Cardiac muscle cell (in vitro differentiated cells and primary cell): Measurements from ENCODE around the gene CALN1. TPM values are rescaled to one million over a fixed set of nuclear protein-coding genes. Genes with fewer than 3 reads are reported as not detected.

Experiments used
- DNase-seq, 2 donors: peaks; one replicate each; pipeline versions ENCODE4 v3.0.0 to v3.0.0-alpha.2; 2010 to 2017; ENCODE audit warnings: low read depth in 1 of 2, low spot score in 1 of 2
- H3K27ac ChIP-seq: fragments of 200-600 bp; sonication (generic); 2 replicates; pipeline ENCODE4 v1.5.1; 2016
- H3K27me3 ChIP-seq: fragments of 200-600 bp; sonication (generic); 2 replicates; pipeline ENCODE4 v1.6.0; 2016; ENCODE audit warnings: control low read depth
- H3K36me3 ChIP-seq: fragments of 200-600 bp; sonication (generic); 2 replicates; pipeline ENCODE4 v1.5.1; 2016; ENCODE audit warnings: control low read depth
- H3K4me1 ChIP-seq: fragments of 200-600 bp; sonication (generic); 2 replicates; pipeline ENCODE4 v1.8.1; 2017; ENCODE audit warnings: low read depth, mild to moderate bottlenecking, mixed run types
- H3K4me3 ChIP-seq: fragments of 200-600 bp; sonication (generic); 2 replicates; pipeline ENCODE4 v1.5.1; 2016; ENCODE audit warnings: mild to moderate bottlenecking
- H3K9me3 ChIP-seq: fragments of 200-600 bp; sonication (generic); 2 replicates; pipeline ENCODE4 v1.5.1; 2017; ENCODE audit warnings: low read depth, mild to moderate bottlenecking, control low read depth
- polyA plus RNA-seq: library from polyadenylated mRNA; unstranded; fragments of >200 nt; fragmentation: Nextera tagmentation; extraction: Ambion mirVana; gene quantifications from 2 replicates; pipeline ENCODE4 v1.2.1, GENCODE V29; 2016
- total RNA-seq: library from RNA; depleted of rRNA; stranded (reverse); fragments of >200 nt; gene quantifications from 2 replicates; pipeline ENCODE4 v1.2.3, GENCODE V29; 2016
- TF ChIP-seq, protein P1 (sequence below): IDR thresholded peaks from 2 replicates; pipeline ENCODE4 v1.5.1; 2012; ENCODE audit warnings: low read depth, mild to moderate bottlenecking, low read length

The CALN1 gene
- total and polyA plus RNA-seq, 2 experiments from 2014 or later = 0.03 to 0.18 TPM

DNA sequence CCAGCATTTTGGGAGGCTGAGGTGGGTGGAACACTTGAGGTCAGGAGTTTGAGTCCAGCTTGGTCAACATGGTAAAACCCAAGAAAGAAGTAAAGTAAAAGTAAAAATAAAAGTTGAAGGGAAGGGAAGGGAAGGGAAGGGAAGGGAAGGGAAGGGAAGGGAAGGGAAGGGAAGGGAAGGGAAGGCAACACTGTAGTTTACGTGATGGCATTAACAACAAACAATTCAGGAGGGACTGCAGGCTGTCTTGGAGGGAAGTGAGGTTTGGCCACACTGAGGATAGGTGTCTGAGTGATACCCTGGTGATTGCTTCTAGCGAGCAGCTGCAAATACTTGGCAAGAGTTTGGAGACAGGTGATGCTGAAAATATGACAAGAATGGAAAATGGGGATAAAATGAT, 298.0 kb downstream of the CALN1 start:
- TF ChIP-seq, protein P1, sequence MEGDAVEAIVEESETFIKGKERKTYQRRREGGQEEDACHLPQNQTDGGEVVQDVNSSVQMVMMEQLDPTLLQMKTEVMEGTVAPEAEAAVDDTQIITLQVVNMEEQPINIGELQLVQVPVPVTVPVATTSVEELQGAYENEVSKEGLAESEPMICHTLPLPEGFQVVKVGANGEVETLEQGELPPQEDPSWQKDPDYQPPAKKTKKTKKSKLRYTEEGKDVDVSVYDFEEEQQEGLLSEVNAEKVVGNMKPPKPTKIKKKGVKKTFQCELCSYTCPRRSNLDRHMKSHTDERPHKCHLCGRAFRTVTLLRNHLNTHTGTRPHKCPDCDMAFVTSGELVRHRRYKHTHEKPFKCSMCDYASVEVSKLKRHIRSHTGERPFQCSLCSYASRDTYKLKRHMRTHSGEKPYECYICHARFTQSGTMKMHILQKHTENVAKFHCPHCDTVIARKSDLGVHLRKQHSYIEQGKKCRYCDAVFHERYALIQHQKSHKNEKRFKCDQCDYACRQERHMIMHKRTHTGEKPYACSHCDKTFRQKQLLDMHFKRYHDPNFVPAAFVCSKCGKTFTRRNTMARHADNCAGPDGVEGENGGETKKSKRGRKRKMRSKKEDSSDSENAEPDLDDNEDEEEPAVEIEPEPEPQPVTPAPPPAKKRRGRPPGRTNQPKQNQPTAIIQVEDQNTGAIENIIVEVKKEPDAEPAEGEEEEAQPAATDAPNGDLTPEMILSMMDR = no peak
- H3K4me3 ChIP-seq = no peak overlapping the region
- no peaks in the 10 kb centered on the region for H3K27me3 ChIP-seq
- H3K27ac ChIP-seq = no peak overlapping the region
- no peaks in the 10 kb centered on the region for H3K36me3 ChIP-seq
- no peaks in the 10 kb centered on the region for H3K4me1 ChIP-seq
- no peaks in the 10 kb centered on the region for H3K9me3 ChIP-seq
- DNase-seq = no peak

DNA sequence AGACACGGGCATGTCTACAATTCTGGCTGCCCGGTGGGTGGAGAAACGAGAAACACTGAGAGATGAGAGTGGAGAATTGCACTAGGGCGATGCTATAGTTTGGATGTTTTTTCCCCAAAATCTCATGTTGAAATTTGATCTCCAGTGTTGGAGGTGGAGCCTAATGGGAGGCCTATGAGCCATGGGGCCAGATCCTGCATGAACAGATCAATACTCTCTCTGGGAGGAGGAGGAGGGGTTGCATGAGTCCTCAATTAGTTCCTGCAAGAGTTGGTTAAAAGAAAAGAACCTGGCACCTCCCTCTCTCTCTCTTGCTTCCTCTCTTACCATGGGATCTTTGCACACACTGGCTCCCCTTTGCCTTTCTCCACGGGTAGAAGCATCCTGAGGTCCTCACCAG, 299.1 kb downstream of the CALN1 start:
- H3K27ac ChIP-seq = no peak overlapping the region
- H3K9me3 ChIP-seq = no peaks in the 10 kb centered on the region
- TF ChIP-seq, protein P1 = no peak
- H3K4me1 ChIP-seq = no peaks in the 10 kb centered on the region
- H3K4me3 ChIP-seq = no peak overlapping the region
- H3K27me3 ChIP-seq = no peaks in the 10 kb centered on the region
- DNase-seq = no peak
- H3K36me3 ChIP-seq = no peaks in the 10 kb centered on the region

DNA sequence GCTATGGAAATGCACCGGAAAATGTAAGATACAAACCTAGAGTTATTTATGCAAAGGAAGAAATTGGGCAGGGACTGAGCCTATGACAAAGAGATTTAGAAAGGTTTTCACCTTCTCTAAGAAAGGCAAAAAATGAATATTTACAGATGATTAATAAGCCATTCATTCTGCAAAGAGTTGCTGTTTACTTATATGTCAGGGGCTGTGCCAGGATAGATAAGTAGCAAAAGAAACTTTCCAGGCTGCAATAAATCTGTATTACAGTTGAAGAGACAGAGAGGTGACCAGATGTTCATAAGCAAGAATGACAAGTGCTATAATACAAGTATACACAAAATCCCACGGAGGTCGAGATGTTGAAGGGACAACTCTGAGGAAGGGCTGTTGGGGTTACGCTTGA, 299.6 kb downstream of the CALN1 start:
- Histone ChIP-seq H3K27ac (no peak overlapping the region), H3K36me3 (no peaks in the 10 kb centered on the region), H3K27me3 (no peaks in the 10 kb centered on the region), H3K4me3 (no peak overlapping the region), H3K9me3 (no peaks in the 10 kb centered on the region), H3K4me1 (no peaks in the 10 kb centered on the region)
- no peak for DNase-seq
- TF ChIP-seq, protein P1 = no peak

DNA sequence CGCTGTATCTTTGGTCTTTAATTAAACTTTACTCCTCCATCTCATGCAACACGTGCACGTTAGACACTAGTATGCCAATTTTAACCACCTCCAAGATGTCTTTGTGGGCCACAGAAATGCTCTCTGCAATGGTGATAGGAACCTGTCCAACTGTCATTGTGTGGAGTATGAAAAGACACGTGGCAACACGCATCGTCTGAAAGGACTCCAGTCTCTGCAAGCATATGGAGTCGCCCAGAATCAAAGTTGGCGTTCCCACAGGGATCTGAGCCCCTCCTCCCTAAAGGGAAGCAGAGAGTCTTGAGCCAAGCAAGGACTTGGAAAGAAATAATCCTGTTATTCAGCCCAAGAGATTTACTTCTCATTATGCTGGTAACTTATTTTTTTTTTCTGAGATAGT, 301.1 kb downstream of the CALN1 start:
- Histone ChIP-seq H3K27ac (no peak overlapping the region), H3K27me3 (no peaks in the 10 kb centered on the region), H3K4me3 (no peak overlapping the region), H3K4me1 (no peaks in the 10 kb centered on the region), H3K36me3 (no peaks in the 10 kb centered on the region), H3K9me3 (no peaks in the 10 kb centered on the region)
- DNase-seq = no peak
- TF ChIP-seq, protein P1 = no peak

DNA sequence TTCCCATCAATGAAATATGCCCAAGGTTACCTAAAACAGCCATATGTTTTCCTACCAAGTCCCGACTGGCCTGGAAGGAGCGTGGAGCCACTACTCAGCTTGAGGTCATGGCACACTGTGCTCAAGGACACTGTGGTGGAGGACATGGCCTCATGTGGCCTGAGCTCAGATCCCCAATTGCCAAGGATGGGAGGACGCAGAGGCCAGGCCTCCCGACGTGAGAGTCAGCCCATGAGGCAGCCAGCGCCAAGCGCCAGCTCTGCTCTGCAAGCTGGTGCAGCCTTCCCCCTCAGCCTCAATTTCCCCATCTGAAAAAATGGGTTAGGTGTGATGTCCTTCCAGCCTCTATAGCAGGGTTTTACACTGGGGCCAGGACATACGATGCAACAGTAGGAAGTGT, 302.6 kb downstream of the CALN1 start:
- no peaks in the 10 kb centered on the region for H3K36me3 ChIP-seq
- TF ChIP-seq, protein P1 = no peak
- H3K27me3 ChIP-seq = no peaks in the 10 kb centered on the region

DNA sequence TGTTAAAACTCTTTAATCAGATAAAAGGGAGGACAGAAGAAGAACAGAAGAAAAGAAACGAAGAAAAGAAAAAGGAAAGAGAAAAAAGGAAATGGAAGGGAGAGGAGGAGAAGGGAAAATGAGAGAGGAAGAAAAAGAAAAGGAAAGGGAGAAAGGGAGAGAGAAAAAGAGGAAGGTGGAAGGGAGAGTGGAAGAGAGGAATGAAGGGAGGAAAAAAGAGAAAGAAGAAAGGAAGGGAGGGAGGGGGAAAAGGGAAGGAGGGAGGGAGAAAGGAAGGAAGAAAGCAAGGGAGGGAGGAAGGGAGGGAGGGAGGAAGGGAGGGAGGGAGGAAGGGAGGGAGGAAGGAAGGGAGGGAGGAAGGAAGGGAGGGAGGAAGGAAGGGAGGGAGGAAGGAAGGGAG, 305.7 kb downstream of the CALN1 start:
- H3K4me1 ChIP-seq = no peaks in the 10 kb centered on the region
- TF ChIP-seq, protein P1 = no peak
- DNase-seq = no peak
- no peaks in the 10 kb centered on the region for H3K9me3 ChIP-seq
- no peaks in the 10 kb centered on the region for H3K36me3 ChIP-seq
- no peaks in the 10 kb centered on the region for H3K27me3 ChIP-seq
- H3K4me3 ChIP-seq = no peak overlapping the region
- no peak overlapping the region for H3K27ac ChIP-seq

More for the DNA sequence above, 302.6 kb downstream of the CALN1 start:
- H3K4me1 ChIP-seq = no peaks in the 10 kb centered on the region
- no peak overlapping the region for H3K27ac ChIP-seq
- no peak for DNase-seq
- H3K4me3 ChIP-seq = no peak overlapping the region
- no peaks in the 10 kb centered on the region for H3K9me3 ChIP-seq
